Measurements from ENCODE around the gene JMJD6. TPM values are rescaled to one million over a fixed set of nuclear protein-coding genes. Genes with fewer than 3 reads are reported as not detected.
"Not testable (repeated sequence)": the region's sequence is repeated elsewhere in the genome, so short reads cannot be mapped to it uniquely, and the experiment has no call there.

Gene JMJD6
- total RNA-seq, 2 donors from 2014 or later: 124 to 137 TPM

- peaks cover 6% of the 10 kb centered on the region for H3K9me3 ChIP-seq (ENCODE audit: control insufficient read depth, low read length, poor library complexity, severe bottlenecking)
- H3K27ac Mint-ChIP-seq: peak overlapping the region; percentile 99
- peaks cover 51% of the 10 kb centered on the region for H3K4me1 Mint-ChIP-seq
- no peaks in the 10 kb centered on the region for H3K27me3 Mint-ChIP-seq
- DNase-seq: no peak
- no peak for ATAC-seq
- H3K36me3 Mint-ChIP-seq (ENCODE audit: low read depth): peaks cover 12% of the 10 kb centered on the region
- peak overlapping the region; percentile 96 for H3K4me3 Mint-ChIP-seq
Measured at GRCh38 chr17:76733618-76733957, 7.2 kb upstream of the JMJD6 start.

- peak overlapping the region; percentile 99 for H3K27ac Mint-ChIP-seq
- peaks cover 12% of the 10 kb centered on the region for H3K36me3 Mint-ChIP-seq (ENCODE audit: low read depth)
- peaks cover 50% of the 10 kb centered on the region for H3K4me1 Mint-ChIP-seq
- peak overlapping the region; percentile 96 for H3K4me3 Mint-ChIP-seq
- DNase-seq (no peak), ATAC-seq (no peak)
- H3K9me3 ChIP-seq (ENCODE audit: control insufficient read depth, low read length, poor library complexity, severe bottlenecking): peaks cover 6% of the 10 kb centered on the region
- H3K27me3 Mint-ChIP-seq: no peaks in the 10 kb centered on the region
Measured at GRCh38 chr17:76732734-76733617, 6.6 kb upstream of the JMJD6 start.

GRCh38 chr17:76731800-76732733, 5.7 kb upstream of the JMJD6 start:
- Mint-ChIP-seq H3K27ac (peak overlapping the region; percentile 99), H3K36me3 (ENCODE audit: low read depth) (peaks cover 12% of the 10 kb centered on the region), H3K4me3 (peak overlapping the region; percentile 7), H3K4me1 (peaks cover 56% of the 10 kb centered on the region)
- not testable (repeated sequence) for H3K9me3 ChIP-seq (ENCODE audit: control insufficient read depth, low read length, poor library complexity, severe bottlenecking); ATAC-seq; DNase-seq; H3K27me3 Mint-ChIP-seq

DNA sequence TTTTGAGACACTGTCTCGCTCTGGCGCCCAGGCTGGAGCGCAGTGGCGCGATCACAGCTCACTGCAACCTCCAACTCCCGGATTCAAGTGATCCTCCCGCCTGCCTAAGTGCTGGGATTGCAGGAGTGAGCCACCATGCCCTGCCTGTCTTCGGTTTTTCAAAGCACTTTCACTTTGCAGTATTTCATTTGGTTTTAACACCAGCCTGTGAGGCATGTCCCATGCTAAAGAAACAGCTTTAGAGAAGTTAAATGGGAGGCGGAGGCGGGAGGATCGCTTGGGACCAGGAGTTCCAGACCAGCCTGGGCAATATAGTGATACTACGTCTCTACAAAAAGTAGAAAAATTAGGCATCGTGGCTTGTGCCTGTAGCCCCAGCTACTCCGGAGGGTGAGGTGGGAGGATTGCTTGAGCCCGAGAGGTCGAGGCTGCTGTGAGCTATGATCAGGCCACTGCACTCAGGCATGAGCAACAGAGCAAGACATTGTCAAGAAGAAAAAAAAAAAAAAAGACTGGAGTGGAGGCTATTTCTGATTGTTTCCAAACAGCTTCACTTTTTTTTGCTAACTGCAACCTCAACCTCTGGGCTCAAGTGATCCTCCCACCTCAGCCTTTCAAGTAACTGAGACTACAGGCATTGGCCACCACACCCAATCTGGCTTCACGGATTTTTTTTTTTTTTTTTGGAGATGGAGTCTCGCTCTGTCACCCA, 1.5 kb upstream of the JMJD6 start:
- Mint-ChIP-seq H3K27me3 (no peaks in the 10 kb centered on the region), H3K4me1 (peaks cover 35% of the 10 kb centered on the region), H3K27ac (peak overlapping the region; percentile 99), H3K4me3 (peak overlapping the region; percentile 99), H3K36me3 (ENCODE audit: low read depth) (peaks cover 3% of the 10 kb centered on the region)
- H3K9me3 ChIP-seq (ENCODE audit: control insufficient read depth, low read length, poor library complexity, severe bottlenecking): no peaks in the 10 kb centered on the region
- no peak for ATAC-seq
- no peak for DNase-seq

DNA sequence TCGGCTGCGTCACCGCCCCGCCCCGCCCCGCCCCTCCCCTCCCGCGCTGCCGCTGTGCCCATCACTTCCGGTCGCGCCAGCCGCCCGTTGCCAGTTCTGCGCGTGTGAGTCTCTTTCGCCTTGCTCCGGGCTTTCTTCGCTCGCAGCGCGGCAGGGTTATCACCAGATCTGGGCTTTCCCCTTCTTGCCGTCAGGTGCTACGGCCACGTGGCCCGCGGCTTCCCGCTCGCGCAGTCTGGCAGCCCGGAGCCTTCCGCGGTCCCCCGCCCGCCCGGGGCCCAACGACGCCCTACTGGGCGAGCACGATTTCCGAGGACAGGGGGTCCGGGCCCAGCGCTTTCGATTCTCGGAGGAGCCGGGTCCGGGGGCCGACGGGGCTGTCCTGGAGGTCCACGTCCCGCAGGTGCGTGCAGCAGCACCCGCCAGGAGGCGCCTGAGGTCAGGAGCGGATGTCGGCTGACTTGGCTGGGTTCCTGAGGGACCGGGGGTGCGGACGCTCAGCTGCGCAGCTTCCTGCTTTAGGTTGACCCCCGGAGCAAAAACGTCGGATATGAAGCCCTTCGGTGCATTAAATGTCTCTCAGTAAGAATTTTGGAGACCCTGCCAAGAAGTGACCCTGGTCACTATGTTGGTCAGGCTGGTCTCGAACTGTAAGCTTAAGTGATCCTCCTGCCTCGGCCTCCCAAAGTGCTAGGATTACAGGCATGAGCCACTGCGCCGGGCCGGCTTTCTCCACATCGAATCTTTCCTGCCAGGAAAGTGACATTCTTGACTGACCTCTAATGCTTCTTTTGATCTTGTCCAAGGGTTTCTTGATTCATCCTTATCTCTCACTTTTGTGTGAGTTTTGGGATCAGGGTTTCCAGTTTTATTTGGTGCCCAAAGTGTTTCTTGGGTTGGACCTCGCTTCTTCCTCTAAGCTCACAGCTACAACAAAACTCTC, 641 bp upstream of the JMJD6 start, which contains the start of gene METTL23:
Gene METTL23 (plus strand): TSS at position 64 of the 943 bp plus-strand sequence. CDS start 2,872 bp downstream, outside the sequence.
- no peaks in the 10 kb centered on the region for H3K27me3 Mint-ChIP-seq
- peak within 1 kb of the TSS; percentile 99 for H3K27ac Mint-ChIP-seq
- peak within 1 kb of the TSS; percentile 99 for H3K4me3 Mint-ChIP-seq
- peak in 2 of 3 donors; percentile 84 to 92 for DNase-seq
- H3K9me3 ChIP-seq (ENCODE audit: control insufficient read depth, low read length, poor library complexity, severe bottlenecking): no peaks in the 10 kb centered on the region
- peaks cover 40% of the 10 kb centered on the region for H3K4me1 Mint-ChIP-seq
- H3K36me3 Mint-ChIP-seq (ENCODE audit: low read depth): peaks cover 3% of the 10 kb centered on the region
- peak; percentile 78 for ATAC-seq

DNA sequence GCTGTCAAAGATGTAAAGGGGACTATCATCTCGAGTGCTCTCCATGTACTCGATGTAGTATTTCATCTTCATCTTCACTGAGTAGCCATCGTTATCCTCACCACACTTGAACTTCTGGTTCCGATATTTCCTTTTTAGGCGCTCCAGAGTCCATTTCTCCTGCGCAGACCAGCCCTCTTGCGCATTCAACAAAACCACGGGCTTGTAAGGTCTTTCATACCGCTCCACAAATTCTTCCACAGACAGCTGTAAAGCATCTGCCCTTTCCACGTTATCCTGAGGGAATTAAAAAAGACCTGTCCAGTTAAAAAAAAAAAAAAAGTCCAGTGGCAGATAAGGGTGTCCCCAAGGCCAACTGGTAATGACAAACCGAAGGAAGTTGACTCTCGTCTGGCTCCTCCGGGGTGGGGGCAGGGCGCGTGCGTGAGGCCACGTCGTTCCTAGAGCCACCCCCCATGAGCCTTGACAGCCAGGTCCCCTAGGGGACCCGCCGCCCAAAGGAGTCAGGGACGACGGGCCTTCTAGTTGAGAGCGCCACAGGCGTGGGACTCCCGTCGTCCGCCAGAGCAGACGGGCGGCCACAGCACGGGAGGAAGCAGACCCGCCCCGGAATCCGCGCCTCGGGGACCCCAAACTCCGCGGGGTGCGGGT, 701 bp downstream of the JMJD6 start:
- Mint-ChIP-seq H3K27ac (peak overlapping the region; percentile 99), H3K4me1 (peaks cover 41% of the 10 kb centered on the region), H3K36me3 (ENCODE audit: low read depth) (peaks cover 5% of the 10 kb centered on the region), H3K27me3 (no peaks in the 10 kb centered on the region), H3K4me3 (peak overlapping the region; percentile 99)
- DNase-seq (peak; percentile 47 to 57 (median 50)), ATAC-seq (peak; percentile 19)
- no peaks in the 10 kb centered on the region for H3K9me3 ChIP-seq (ENCODE audit: control insufficient read depth, low read length, poor library complexity, severe bottlenecking)

DNA sequence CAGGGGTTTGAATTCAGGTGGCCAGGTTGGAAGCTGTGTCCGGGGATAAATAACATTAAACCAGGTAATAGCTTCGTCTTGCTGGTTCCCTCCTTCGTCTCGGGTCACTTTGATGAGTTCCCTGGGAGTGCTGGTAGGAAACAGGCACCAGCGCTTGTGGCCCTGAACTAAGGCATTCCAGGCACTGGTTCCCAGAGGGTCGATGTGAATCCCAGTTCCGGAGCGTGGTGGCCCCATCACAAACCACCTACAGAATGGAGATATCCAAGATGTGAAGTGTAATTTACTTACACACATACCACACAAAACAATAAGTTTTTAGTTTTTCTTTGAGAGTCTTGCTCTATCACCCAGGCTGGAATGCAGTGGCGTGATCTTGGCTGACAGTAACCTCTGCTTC, 2.6 kb downstream of the JMJD6 start:
- no peak for ATAC-seq
- no peak overlapping the region for H3K4me3 Mint-ChIP-seq

DNA sequence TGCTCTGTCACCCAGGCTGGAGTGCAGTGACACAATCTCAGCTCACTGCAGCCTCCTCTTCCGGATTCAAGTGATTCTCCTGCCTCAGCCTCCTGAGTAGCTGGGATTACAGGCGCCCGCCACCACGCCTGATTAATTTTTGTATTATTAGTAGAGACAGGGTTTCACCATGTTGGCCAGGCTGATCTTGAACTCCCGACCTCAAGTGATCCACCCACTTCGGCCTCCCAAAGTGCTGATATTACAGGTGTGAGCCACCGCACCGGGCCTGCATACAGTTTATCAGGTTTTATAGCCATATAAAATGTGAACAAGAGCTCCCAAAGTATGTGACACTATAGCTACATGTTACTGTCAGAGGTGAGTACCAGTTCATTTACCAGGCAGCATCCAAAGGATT, 3.4 kb downstream of the JMJD6 start:
- H3K36me3 Mint-ChIP-seq (ENCODE audit: low read depth); DNase-seq; ATAC-seq; H3K27me3 Mint-ChIP-seq; H3K9me3 ChIP-seq (ENCODE audit: control insufficient read depth, low read length, poor library complexity, severe bottlenecking): not testable (repeated sequence)
- Mint-ChIP-seq H3K27ac (peak overlapping the region; percentile 53), H3K4me3 (peak overlapping the region; percentile 12), H3K4me1 (peaks cover 35% of the 10 kb centered on the region)

More for the DNA sequence above, 2.6 kb downstream of the JMJD6 start:
- no peak for DNase-seq
- Mint-ChIP-seq H3K36me3 (ENCODE audit: low read depth) (peaks cover 5% of the 10 kb centered on the region), H3K4me1 (peaks cover 36% of the 10 kb centered on the region), H3K27me3 (no peaks in the 10 kb centered on the region), H3K27ac (no peak overlapping the region)
- H3K9me3 ChIP-seq (ENCODE audit: control insufficient read depth, low read length, poor library complexity, severe bottlenecking): no peaks in the 10 kb centered on the region

GRCh38 chr17:76722279-76722678, 4.1 kb downstream of the JMJD6 start:
- Mint-ChIP-seq H3K27ac (no peak overlapping the region), H3K4me3 (no peak overlapping the region), H3K36me3 (ENCODE audit: low read depth) (peaks cover 5% of the 10 kb centered on the region), H3K4me1 (peaks cover 28% of the 10 kb centered on the region), H3K27me3 (no peaks in the 10 kb centered on the region)
- DNase-seq (no peak), ATAC-seq (no peak)
- H3K9me3 ChIP-seq (ENCODE audit: control insufficient read depth, low read length, poor library complexity, severe bottlenecking): no peaks in the 10 kb centered on the region

DNA sequence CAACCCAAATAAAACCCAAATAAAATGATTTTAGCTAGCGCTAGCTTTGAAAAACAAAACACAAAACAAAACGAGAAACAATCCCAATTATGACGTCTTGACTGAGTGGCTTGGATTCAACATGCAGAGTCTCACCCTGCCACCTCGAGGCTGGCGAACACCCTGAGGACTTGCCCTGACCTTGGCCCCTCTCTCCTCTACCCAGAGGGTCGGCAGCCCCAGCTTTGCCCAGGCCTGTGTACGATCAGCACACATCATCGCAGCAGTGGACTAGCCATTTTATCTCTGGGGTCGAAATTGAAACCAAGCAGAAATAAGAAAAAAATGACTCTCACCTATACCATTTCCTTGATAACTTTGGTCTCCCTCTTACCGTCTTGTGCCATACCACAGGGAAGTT, 4.9 kb downstream of the JMJD6 start:
- Mint-ChIP-seq H3K36me3 (ENCODE audit: low read depth) (peaks cover 4% of the 10 kb centered on the region), H3K4me1 (peaks cover 29% of the 10 kb centered on the region), H3K27me3 (no peaks in the 10 kb centered on the region), H3K4me3 (no peak overlapping the region), H3K27ac (peak overlapping the region; percentile 32)
- ATAC-seq: no peak
- no peaks in the 10 kb centered on the region for H3K9me3 ChIP-seq (ENCODE audit: control insufficient read depth, low read length, poor library complexity, severe bottlenecking)
- DNase-seq: no peak

GRCh38 chr17:76720941-76721340, 5.5 kb downstream of the JMJD6 start:
- Mint-ChIP-seq H3K4me3 (no peak overlapping the region), H3K27ac (no peak overlapping the region), H3K4me1 (peaks cover 31% of the 10 kb centered on the region), H3K36me3 (ENCODE audit: low read depth) (peaks cover 2% of the 10 kb centered on the region), H3K27me3 (no peaks in the 10 kb centered on the region)
- ATAC-seq (no peak), DNase-seq (no peak)
- no peaks in the 10 kb centered on the region for H3K9me3 ChIP-seq (ENCODE audit: control insufficient read depth, low read length, poor library complexity, severe bottlenecking)
